H1 (cell line): Measurements from ENCODE around the gene MFAP1. TPM values are rescaled to one million over a fixed set of nuclear protein-coding genes. Genes with fewer than 3 reads are reported as not detected.

Experiments used
- ASH2L ChIP-seq: fragments of 200-600, 300-600 bp; sonication (generic); IDR thresholded peaks from one replicate; pipeline ENCODE4 v1.7.1; 2017; ENCODE audit warnings: low read length
- BRCA1 ChIP-seq: IDR thresholded peaks from 2 replicates; pipeline ENCODE4 v1.6.1; 2012; ENCODE audit warnings: low read depth, low read length, improper control_type of control experiment
- CHD1 ChIP-seq: IDR thresholded peaks from 2 replicates; pipeline ENCODE4 v1.6.1; 2012; ENCODE audit warnings: low read depth, low read length, improper control_type of control experiment
- EGR1 ChIP-seq: IDR thresholded peaks from 2 replicates; pipeline ENCODE4 v1.6.1; 2011; ENCODE audit warnings: low read depth, low read length, borderline replicate concordance
- GTF2F1 ChIP-seq: IDR thresholded peaks from 2 replicates; pipeline ENCODE4 v1.6.1; 2012; ENCODE audit warnings: low read depth, low read length, improper control_type of control experiment, borderline replicate concordance
- POLR2A ChIP-seq, 2 experiments: IDR thresholded peaks; 1 replicate in 1 of 2; 2 replicates in 1 of 2; pipeline ENCODE4 v1.6.1; 2011; ENCODE audit warnings: low read depth in 2 of 2, low read length in 2 of 2, mild to moderate bottlenecking in 2 of 2; ENCODE audit errors: control extremely low read depth in 1 of 2
- RNF2 ChIP-seq: fragments of 200-900, 300-1000 bp; sonication (generic); IDR thresholded peaks from 2 replicates; pipeline ENCODE4 v1.7.1; 2016; ENCODE audit warnings: borderline replicate concordance, low read depth, mild to moderate bottlenecking, antibody characterized with exemption, low read length; ENCODE audit not compliant: poor library complexity, severe bottlenecking; ENCODE audit errors: missing control alignments
- SP1 ChIP-seq: IDR thresholded peaks from 2 replicates; pipeline ENCODE4 v1.6.1; 2011; ENCODE audit warnings: low read depth, low read length
- polyA plus RNA-seq, 7 experiments: library from polyadenylated mRNA; depleted of rRNA in 3 of 7; stranded (reverse) in 5 of 7; unstranded in 2 of 7; fragments of >200 nt in 5 of 7; fragments of 200-250 nt in 2 of 7; gene quantifications; 1 replicate in 5 of 7; 2 replicates in 1 of 7; 4 replicates in 1 of 7; pipeline versions ENCODE4 v1.2.1 to v1.2.3, GENCODE V29; 2011 to 2013; ENCODE audit warnings: missing spikeins in 2 of 7, mixed read lengths in 2 of 7
- total RNA-seq: library from RNA; stranded (reverse); fragmentation: NEBNext Ultra II Directional; extraction: Animal tissue kit (Norgen Biotek cat#: 25700); gene quantifications from 2 replicates; pipeline ENCODE4 v1.2.1, GENCODE V29; 2021

MFAP1 gene
- total and polyA plus RNA-seq, 2 of the 8 experiments (the other 6 are each of a cell fraction or from before 2014, with no cell fraction given) = 23.6 to 36.7 TPM

GRCh38 chr15:43854801-43855200 lies 30.3 kb upstream of the MFAP1 start (continued):
- TF ChIP-seq BRCA1 (no peak), CHD1 (no peak), POLR2A (IDR thresholded peaks at IDR 0.05; ENCODE audit: control extremely low read depth in 1 of 2, low read depth in 2 of 2, low read length in 2 of 2) (no peak), GTF2F1 (no peak), EGR1 (no peak), SP1 (no peak), ASH2L (no peak), RNF2 (no peak)
